Peyer's patch (tissue), 4 donors: ENCODE data around the gene LRRC8A.

Source experiments
- POLR2A ChIP-seq, 2 donors: fragments of 450-650 bp; IDR thresholded peaks; one replicate each; pipeline ENCODE4 v1.5.1; 2017; ENCODE audit warnings: antibody characterized with exemption in 2 of 2, mild to moderate bottlenecking in 2 of 2, moderate library complexity in 2 of 2
- TF ChIP-seq, protein P1 (sequence below), 6 experiments: fragments of 450-650 bp in 4 of 6; fragments of 200-600 bp in 2 of 6; sonication (generic) in 1 of 6; IDR thresholded peaks; one replicate each; pipeline ENCODE4 v1.5.1; 2017 to 2019; ENCODE audit warnings: antibody characterized with exemption in 6 of 6, mild to moderate bottlenecking in 3 of 6, moderate library complexity in 1 of 6

DNA sequence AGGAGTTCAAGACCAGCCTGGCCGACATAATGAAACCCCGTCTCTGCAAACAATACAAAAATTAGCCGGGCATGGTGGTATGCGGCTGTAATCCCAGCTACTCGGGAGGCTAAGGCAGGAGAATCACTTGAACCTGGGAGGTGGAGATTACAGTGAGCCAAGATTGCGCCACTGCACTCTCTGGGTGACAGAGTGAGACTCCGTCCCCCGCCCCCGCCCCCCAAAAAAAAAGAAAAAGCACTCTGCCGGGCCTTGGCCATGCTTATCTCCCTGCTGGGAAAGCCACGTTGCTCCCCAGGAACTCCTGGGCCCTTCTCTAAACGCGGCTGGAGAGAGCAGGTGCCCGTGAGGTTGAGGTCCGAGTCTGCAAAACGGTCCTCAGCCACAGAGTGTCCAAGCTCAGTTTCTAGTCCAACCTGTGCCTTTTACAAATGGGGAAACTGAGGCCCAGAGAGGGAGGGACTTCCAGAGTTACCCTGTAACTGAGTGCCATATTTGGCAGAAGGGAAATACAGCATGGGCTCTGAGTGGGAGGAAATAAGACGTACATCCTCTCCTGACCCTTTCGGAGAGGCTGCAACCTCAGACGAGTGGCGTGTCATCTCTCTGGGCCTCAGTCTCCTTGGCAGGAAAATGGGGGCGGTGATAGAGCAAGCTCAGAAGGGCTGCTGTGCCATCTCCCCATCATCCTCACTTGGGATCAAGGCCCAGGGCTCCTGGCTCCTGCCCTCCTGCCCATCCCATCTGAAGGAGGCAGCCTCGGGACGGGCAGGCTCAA, 32.3 kb downstream of the LRRC8A start:
- TF ChIP-seq, protein P1, sequence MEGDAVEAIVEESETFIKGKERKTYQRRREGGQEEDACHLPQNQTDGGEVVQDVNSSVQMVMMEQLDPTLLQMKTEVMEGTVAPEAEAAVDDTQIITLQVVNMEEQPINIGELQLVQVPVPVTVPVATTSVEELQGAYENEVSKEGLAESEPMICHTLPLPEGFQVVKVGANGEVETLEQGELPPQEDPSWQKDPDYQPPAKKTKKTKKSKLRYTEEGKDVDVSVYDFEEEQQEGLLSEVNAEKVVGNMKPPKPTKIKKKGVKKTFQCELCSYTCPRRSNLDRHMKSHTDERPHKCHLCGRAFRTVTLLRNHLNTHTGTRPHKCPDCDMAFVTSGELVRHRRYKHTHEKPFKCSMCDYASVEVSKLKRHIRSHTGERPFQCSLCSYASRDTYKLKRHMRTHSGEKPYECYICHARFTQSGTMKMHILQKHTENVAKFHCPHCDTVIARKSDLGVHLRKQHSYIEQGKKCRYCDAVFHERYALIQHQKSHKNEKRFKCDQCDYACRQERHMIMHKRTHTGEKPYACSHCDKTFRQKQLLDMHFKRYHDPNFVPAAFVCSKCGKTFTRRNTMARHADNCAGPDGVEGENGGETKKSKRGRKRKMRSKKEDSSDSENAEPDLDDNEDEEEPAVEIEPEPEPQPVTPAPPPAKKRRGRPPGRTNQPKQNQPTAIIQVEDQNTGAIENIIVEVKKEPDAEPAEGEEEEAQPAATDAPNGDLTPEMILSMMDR (IDR thresholded peaks at IDR 0.05): no peak
- no peak for TF ChIP-seq POLR2A (IDR thresholded peaks at IDR 0.05)
